GM23338 (cell line): ENCODE measurements around the gene HPRT1. TPM values are rescaled to one million over a fixed set of nuclear protein-coding genes. Genes with fewer than 3 reads are reported as not detected.

Experiments
- ATAC-seq: fragments of 200-7000 bp; cut with Tn5 transposase; 3 replicates; pipeline ENCODE4 v1.9.1; 2020
- DNase-seq: peaks from one replicate; pipeline ENCODE4 v3.0.0-alpha.2; 2015; ENCODE audit warnings: low spot score
- H2AFZ ChIP-seq: fragments of 200-600 bp; sonication (generic); 2 replicates; pipeline ENCODE4 v1.8.0; 2016; ENCODE audit warnings: antibody characterized with exemption, mild to moderate bottlenecking, moderate library complexity
- H3F3A ChIP-seq: fragments of 200-600 bp; sonication (generic); replicated peaks from 2 replicates; pipeline ENCODE4 v1.8.0; 2017; ENCODE audit warnings: antibody characterized with exemption, mixed run types, low read depth
- H3K27ac ChIP-seq: fragments of 200-600 bp; sonication (generic); 2 replicates; pipeline ENCODE4 v1.6.1; 2016; ENCODE audit warnings: low read depth
- H3K27me3 ChIP-seq: fragments of 200-600 bp; sonication (generic); 2 replicates; pipeline ENCODE4 v1.8.0; 2016; ENCODE audit warnings: mild to moderate bottlenecking, mixed run types, moderate library complexity; ENCODE audit not compliant: insufficient read depth
- H3K36me3 ChIP-seq: fragments of 200-600 bp; sonication (generic); 2 replicates; pipeline ENCODE4 v1.8.0; 2016; ENCODE audit warnings: mild to moderate bottlenecking; ENCODE audit not compliant: insufficient read depth
- H3K4me1 ChIP-seq: fragments of 200-600 bp; sonication (generic); 2 replicates; pipeline ENCODE4 v1.8.0; 2016; ENCODE audit warnings: mild to moderate bottlenecking, moderate library complexity; ENCODE audit not compliant: insufficient read depth
- H3K4me2 ChIP-seq: fragments of 200-600 bp; sonication (generic); 2 replicates; pipeline ENCODE4 v1.7.1; 2017; ENCODE audit warnings: mixed run types
- H3K4me3 ChIP-seq: fragments of 200-600 bp; sonication (generic); 2 replicates; pipeline ENCODE4 v1.6.1; 2016; ENCODE audit warnings: mixed run types
- H3K79me2 ChIP-seq: fragments of 200-600 bp; sonication (generic); replicated peaks from 2 replicates; pipeline ENCODE4 v1.8.0; 2017; ENCODE audit warnings: mild to moderate bottlenecking; ENCODE audit not compliant: insufficient read depth
- H3K9me2 ChIP-seq: fragments of 200-600 bp; sonication (generic); 2 replicates; pipeline ENCODE4 v1.8.0; 2017; ENCODE audit not compliant: insufficient read depth
- H4K20me1 ChIP-seq: fragments of 200-600 bp; sonication (generic); replicated peaks from 2 replicates; pipeline ENCODE4 v1.8.0; 2017; ENCODE audit warnings: mild to moderate bottlenecking; ENCODE audit not compliant: insufficient read depth
- H3K27ac Mint-ChIP-seq: 2 replicates; pipeline ENCODE4 v1.8.0; 2020; ENCODE audit warnings: inconsistent platforms, mild to moderate bottlenecking, moderate library complexity, mixed read lengths
- H3K27me3 Mint-ChIP-seq: 3 replicates; pipeline ENCODE4 v1.8.0; 2022; ENCODE audit warnings: low read depth, mild to moderate bottlenecking, moderate library complexity, mixed read lengths, inconsistent platforms; ENCODE audit not compliant: insufficient read depth, poor library complexity
- H3K36me3 Mint-ChIP-seq: 3 replicates; pipeline ENCODE4 v1.8.0; 2021; ENCODE audit warnings: low read depth, mild to moderate bottlenecking, inconsistent platforms, moderate library complexity, mixed read lengths
- H3K4me1 Mint-ChIP-seq: 3 replicates; pipeline ENCODE4 v1.8.0; 2020; ENCODE audit warnings: mild to moderate bottlenecking, inconsistent platforms, mixed read lengths
- H3K4me3 Mint-ChIP-seq: 3 replicates; pipeline ENCODE4 v1.8.0; 2021; ENCODE audit warnings: moderate library complexity, mild to moderate bottlenecking, inconsistent platforms, mixed read lengths
- H3K9me3 Mint-ChIP-seq: 3 replicates; pipeline ENCODE4 v1.8.0; 2020; ENCODE audit warnings: moderate library complexity, mild to moderate bottlenecking, inconsistent platforms, mixed read lengths
- CREB1 ChIP-seq: fragments of 250-450 bp; sonication (Bioruptor Pico); IDR thresholded peaks from 2 replicates; pipeline ENCODE4 v1.5.0; 2020; ENCODE audit warnings: low read depth, mild to moderate bottlenecking, moderate library complexity
- EZH2phosphoT487 ChIP-seq: fragments of 200-600 bp; sonication (generic); IDR thresholded peaks from one replicate; pipeline ENCODE4 v1.8.1; 2018; ENCODE audit warnings: antibody characterized with exemption; ENCODE audit not compliant: unreplicated experiment
- JUNB ChIP-seq: IDR thresholded peaks from one replicate; pipeline ENCODE4 v1.6.1; 2016; ENCODE audit warnings: antibody characterized with exemption; ENCODE audit not compliant: unreplicated experiment
- NANOG ChIP-seq: IDR thresholded peaks from 2 replicates; pipeline ENCODE4 v1.6.1; 2016; ENCODE audit warnings: antibody characterized with exemption, borderline replicate concordance
- polyA plus RNA-seq: library from polyadenylated mRNA; unstranded; fragments of >200 nt; fragmentation: Nextera tagmentation; extraction: Ambion mirVana; gene quantifications from 2 replicates; pipeline ENCODE4 v1.2.1, GENCODE V29; 2016
- total RNA-seq: library from RNA; depleted of rRNA; stranded (reverse); fragments of >200 nt; shearing (Covaris generic); gene quantifications from 2 replicates; pipeline ENCODE4 v1.2.3, GENCODE V29; 2014
- TF ChIP-seq, protein P1 (sequence below): IDR thresholded peaks from 2 replicates; pipeline ENCODE4 v1.6.1; 2016; ENCODE audit warnings: antibody characterized with exemption
- TF ChIP-seq, protein P2 (sequence below), 2 experiments: fragments of 200-600 bp in 1 of 2; sonication (generic) in 1 of 2; conservative IDR thresholded peaks; 2 replicates each; pipeline versions ENCODE4 v1.5.1 to v1.6.1; 2016 to 2017; ENCODE audit warnings: antibody characterized with exemption in 2 of 2, low read depth in 2 of 2, mild to moderate bottlenecking in 2 of 2, moderate library complexity in 1 of 2
- TF ChIP-seq, protein P3 (sequence below): IDR thresholded peaks from one replicate; pipeline ENCODE4 v1.6.1; 2018; ENCODE audit warnings: antibody characterized with exemption; ENCODE audit not compliant: unreplicated experiment
- TF ChIP-seq, protein P4 (sequence below): fragments of 250-450 bp; sonication (Bioruptor Pico); IDR thresholded peaks from 2 replicates; pipeline ENCODE4 v1.5.0; 2020; ENCODE audit warnings: mild to moderate bottlenecking, moderate library complexity

HPRT1 gene
- total and polyA plus RNA-seq, 2 experiments from 2014 or later: 27.0 to 79.4 TPM

DNA sequence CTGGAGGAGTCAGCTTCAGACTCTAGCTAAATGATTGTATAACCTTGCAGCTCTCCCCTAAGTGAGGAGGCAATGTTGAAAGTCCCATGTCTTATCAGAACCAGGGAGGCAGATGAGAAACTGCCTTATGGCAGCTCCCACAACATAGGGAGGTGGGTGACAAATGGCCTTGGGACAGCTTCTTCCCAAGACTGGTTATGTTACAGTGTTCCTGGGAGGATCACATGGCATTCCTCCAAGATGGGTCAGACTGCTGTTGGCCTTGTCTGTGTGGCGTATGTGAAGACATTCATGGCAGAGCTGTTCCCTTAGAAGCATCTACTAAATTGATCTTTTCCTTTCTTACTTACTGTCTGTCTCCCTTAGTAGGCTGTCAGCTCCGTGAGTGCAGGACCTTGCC, 42.0 kb downstream of the HPRT1 start:
- TF ChIP-seq, protein P1, sequence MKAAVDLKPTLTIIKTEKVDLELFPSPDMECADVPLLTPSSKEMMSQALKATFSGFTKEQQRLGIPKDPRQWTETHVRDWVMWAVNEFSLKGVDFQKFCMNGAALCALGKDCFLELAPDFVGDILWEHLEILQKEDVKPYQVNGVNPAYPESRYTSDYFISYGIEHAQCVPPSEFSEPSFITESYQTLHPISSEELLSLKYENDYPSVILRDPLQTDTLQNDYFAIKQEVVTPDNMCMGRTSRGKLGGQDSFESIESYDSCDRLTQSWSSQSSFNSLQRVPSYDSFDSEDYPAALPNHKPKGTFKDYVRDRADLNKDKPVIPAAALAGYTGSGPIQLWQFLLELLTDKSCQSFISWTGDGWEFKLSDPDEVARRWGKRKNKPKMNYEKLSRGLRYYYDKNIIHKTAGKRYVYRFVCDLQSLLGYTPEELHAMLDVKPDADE: no peak
- Histone ChIP-seq H3K27ac (no peak overlapping the region), H3K36me3 (no peaks in the 10 kb centered on the region), H3K79me2 (no peaks in the 10 kb centered on the region), H3K4me1 (no peaks in the 10 kb centered on the region), H3F3A (no peaks in the 10 kb centered on the region), H3K9me2 (no peaks in the 10 kb centered on the region), H2AFZ (no peak overlapping the region), H4K20me1 (no peaks in the 10 kb centered on the region), H3K27me3 (no peaks in the 10 kb centered on the region), H3K4me2 (no peak overlapping the region), H3K4me3 (no peak overlapping the region)
- no peak for DNase-seq
- Mint-ChIP-seq H3K36me3 (peaks cover 20% of the 10 kb centered on the region), H3K4me3 (no peak overlapping the region), H3K4me1 (no peaks in the 10 kb centered on the region), H3K27me3 (no peaks in the 10 kb centered on the region), H3K27ac (no peak overlapping the region), H3K9me3 (no peaks in the 10 kb centered on the region)
- ATAC-seq: no peak

DNA sequence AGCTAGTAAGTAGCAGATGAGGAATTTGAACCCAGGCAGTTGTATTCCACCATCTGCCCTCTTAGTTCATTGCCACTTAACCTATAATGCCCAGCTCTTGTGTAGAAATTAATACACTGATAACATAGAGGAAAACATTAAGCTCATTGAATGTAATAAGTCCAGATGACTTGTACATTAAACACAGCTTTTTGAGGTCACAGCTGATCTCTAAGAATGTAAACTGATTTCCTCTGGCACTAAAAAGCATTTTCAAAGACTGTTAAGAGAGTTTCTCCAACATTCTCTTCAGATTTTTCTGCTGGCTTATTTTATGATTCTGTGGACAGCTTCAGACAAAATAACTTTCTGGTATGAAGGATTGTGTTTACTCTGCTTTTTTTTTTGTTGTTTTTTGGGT, 42.7 kb downstream of the HPRT1 start:
- DNase-seq: no peak
- Histone ChIP-seq H3F3A (no peaks in the 10 kb centered on the region), H3K27ac (no peak overlapping the region), H3K36me3 (no peaks in the 10 kb centered on the region), H3K4me2 (no peak overlapping the region), H2AFZ (no peak overlapping the region), H3K4me3 (no peak overlapping the region), H3K9me2 (no peaks in the 10 kb centered on the region), H3K79me2 (no peaks in the 10 kb centered on the region), H3K27me3 (no peaks in the 10 kb centered on the region), H3K4me1 (no peaks in the 10 kb centered on the region), H4K20me1 (no peaks in the 10 kb centered on the region)
- no peaks in the 10 kb centered on the region for H3K4me1 Mint-ChIP-seq
- H3K9me3 Mint-ChIP-seq: no peaks in the 10 kb centered on the region
- no peak overlapping the region for H3K27ac Mint-ChIP-seq
- peaks cover 20% of the 10 kb centered on the region for H3K36me3 Mint-ChIP-seq
- H3K27me3 Mint-ChIP-seq: no peaks in the 10 kb centered on the region
- TF ChIP-seq JUNB (no peak), EZH2phosphoT487 (no peak), NANOG (no peak), CREB1 (CRISPR knock-in tag) (no peak)
- TF ChIP-seq, protein P2, sequence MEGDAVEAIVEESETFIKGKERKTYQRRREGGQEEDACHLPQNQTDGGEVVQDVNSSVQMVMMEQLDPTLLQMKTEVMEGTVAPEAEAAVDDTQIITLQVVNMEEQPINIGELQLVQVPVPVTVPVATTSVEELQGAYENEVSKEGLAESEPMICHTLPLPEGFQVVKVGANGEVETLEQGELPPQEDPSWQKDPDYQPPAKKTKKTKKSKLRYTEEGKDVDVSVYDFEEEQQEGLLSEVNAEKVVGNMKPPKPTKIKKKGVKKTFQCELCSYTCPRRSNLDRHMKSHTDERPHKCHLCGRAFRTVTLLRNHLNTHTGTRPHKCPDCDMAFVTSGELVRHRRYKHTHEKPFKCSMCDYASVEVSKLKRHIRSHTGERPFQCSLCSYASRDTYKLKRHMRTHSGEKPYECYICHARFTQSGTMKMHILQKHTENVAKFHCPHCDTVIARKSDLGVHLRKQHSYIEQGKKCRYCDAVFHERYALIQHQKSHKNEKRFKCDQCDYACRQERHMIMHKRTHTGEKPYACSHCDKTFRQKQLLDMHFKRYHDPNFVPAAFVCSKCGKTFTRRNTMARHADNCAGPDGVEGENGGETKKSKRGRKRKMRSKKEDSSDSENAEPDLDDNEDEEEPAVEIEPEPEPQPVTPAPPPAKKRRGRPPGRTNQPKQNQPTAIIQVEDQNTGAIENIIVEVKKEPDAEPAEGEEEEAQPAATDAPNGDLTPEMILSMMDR (conservative IDR thresholded peaks at IDR 0.05; ENCODE audit: low read depth in 2 of 2): no peak
- TF ChIP-seq, protein P3, sequence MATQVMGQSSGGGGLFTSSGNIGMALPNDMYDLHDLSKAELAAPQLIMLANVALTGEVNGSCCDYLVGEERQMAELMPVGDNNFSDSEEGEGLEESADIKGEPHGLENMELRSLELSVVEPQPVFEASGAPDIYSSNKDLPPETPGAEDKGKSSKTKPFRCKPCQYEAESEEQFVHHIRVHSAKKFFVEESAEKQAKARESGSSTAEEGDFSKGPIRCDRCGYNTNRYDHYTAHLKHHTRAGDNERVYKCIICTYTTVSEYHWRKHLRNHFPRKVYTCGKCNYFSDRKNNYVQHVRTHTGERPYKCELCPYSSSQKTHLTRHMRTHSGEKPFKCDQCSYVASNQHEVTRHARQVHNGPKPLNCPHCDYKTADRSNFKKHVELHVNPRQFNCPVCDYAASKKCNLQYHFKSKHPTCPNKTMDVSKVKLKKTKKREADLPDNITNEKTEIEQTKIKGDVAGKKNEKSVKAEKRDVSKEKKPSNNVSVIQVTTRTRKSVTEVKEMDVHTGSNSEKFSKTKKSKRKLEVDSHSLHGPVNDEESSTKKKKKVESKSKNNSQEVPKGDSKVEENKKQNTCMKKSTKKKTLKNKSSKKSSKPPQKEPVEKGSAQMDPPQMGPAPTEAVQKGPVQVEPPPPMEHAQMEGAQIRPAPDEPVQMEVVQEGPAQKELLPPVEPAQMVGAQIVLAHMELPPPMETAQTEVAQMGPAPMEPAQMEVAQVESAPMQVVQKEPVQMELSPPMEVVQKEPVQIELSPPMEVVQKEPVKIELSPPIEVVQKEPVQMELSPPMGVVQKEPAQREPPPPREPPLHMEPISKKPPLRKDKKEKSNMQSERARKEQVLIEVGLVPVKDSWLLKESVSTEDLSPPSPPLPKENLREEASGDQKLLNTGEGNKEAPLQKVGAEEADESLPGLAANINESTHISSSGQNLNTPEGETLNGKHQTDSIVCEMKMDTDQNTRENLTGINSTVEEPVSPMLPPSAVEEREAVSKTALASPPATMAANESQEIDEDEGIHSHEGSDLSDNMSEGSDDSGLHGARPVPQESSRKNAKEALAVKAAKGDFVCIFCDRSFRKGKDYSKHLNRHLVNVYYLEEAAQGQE: no peak
- TF ChIP-seq, protein P4, sequence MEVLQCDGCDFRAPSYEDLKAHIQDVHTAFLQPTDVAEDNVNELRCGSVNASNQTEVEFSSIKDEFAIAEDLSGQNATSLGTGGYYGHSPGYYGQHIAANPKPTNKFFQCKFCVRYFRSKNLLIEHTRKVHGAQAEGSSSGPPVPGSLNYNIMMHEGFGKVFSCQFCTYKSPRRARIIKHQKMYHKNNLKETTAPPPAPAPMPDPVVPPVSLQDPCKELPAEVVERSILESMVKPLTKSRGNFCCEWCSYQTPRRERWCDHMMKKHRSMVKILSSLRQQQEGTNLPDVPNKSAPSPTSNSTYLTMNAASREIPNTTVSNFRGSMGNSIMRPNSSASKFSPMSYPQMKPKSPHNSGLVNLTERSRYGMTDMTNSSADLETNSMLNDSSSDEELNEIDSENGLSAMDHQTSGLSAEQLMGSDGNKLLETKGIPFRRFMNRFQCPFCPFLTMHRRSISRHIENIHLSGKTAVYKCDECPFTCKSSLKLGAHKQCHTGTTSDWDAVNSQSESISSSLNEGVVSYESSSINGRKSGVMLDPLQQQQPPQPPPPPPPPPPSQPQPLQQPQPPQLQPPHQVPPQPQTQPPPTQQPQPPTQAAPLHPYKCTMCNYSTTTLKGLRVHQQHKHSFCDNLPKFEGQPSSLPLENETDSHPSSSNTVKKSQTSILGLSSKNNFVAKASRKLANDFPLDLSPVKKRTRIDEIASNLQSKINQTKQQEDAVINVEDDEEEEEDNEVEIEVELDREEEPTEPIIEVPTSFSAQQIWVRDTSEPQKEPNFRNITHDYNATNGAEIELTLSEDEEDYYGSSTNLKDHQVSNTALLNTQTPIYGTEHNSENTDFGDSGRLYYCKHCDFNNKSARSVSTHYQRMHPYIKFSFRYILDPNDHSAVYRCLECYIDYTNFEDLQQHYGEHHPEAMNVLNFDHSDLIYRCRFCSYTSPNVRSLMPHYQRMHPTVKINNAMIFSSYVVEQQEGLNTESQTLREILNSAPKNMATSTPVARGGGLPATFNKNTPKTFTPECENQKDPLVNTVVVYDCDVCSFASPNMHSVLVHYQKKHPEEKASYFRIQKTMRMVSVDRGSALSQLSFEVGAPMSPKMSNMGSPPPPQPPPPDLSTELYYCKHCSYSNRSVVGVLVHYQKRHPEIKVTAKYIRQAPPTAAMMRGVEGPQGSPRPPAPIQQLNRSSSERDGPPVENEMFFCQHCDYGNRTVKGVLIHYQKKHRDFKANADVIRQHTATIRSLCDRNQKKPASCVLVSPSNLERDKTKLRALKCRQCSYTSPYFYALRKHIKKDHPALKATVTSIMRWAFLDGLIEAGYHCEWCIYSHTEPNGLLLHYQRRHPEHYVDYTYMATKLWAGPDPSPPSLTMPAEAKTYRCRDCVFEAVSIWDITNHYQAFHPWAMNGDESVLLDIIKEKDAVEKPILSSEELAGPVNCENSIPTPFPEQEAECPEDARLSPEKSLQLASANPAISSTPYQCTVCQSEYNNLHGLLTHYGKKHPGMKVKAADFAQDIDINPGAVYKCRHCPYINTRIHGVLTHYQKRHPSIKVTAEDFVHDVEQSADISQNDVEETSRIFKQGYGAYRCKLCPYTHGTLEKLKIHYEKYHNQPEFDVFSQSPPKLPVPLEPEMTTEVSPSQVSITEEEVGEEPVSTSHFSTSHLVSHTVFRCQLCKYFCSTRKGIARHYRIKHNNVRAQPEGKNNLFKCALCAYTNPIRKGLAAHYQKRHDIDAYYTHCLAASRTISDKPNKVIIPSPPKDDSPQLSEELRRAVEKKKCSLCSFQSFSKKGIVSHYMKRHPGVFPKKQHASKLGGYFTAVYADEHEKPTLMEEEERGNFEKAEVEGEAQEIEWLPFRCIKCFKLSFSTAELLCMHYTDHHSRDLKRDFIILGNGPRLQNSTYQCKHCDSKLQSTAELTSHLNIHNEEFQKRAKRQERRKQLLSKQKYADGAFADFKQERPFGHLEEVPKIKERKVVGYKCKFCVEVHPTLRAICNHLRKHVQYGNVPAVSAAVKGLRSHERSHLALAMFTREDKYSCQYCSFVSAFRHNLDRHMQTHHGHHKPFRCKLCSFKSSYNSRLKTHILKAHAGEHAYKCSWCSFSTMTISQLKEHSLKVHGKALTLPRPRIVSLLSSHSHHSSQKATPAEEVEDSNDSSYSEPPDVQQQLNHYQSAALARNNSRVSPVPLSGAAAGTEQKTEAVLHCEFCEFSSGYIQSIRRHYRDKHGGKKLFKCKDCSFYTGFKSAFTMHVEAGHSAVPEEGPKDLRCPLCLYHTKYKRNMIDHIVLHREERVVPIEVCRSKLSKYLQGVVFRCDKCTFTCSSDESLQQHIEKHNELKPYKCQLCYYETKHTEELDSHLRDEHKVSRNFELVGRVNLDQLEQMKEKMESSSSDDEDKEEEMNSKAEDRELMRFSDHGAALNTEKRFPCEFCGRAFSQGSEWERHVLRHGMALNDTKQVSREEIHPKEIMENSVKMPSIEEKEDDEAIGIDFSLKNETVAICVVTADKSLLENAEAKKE (CRISPR knock-in tag): no peak
- TF ChIP-seq, protein P1: no peak
- no peak for ATAC-seq
- H3K4me3 Mint-ChIP-seq: no peak overlapping the region
